AG09319 (cell line): Measurements from ENCODE around the gene ELP5.
A peak's percentile ranks its signal among the peaks of the same experiment; 100 is the strongest.

Experiments used
- DNase-seq: peaks from one replicate; pipeline ENCODE4 v3.0.0-alpha.2; 2010; ENCODE audit warnings: low read depth; ENCODE audit errors: extremely low read depth
- TF ChIP-seq, protein P1 (sequence below): IDR thresholded peaks from 2 replicates; pipeline ENCODE4 v1.5.1; 2011; ENCODE audit warnings: low read depth, mild to moderate bottlenecking, inconsistent platforms, low read length, moderate library complexity

ELP5 gene

DNA sequence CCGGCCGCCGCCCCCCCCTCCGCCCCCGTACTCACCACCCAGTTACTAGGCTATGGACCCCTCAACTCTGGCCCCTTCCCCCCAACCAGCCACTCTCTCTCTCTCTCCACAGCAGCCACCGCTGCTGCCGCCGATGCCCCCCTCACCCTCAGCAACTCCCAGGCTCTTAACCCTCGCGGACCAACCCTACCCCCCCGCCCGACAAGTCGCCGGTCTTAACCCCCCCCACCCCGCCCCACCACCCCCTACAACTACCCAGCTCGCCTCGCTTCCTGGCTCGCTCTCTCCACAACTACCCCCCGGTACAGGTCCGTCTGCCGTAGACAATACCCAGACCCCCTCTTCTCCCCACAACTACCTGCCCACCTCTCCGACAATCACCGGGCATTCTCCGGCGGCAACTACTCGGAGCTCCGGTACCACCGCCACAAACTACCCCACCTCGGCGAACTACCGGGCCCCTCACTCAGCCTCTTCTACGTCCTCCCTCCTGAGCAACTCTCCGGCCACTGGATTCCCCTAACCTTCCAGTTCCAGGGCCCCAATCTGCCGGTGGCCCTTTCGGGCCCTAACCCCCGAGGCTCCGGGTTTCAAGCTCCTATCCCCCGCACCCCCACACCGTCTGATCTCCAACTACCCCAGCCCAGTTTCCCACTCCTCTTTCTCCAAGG lies 13.5 kb upstream of the ELP5 start:
- TF ChIP-seq, protein P1, sequence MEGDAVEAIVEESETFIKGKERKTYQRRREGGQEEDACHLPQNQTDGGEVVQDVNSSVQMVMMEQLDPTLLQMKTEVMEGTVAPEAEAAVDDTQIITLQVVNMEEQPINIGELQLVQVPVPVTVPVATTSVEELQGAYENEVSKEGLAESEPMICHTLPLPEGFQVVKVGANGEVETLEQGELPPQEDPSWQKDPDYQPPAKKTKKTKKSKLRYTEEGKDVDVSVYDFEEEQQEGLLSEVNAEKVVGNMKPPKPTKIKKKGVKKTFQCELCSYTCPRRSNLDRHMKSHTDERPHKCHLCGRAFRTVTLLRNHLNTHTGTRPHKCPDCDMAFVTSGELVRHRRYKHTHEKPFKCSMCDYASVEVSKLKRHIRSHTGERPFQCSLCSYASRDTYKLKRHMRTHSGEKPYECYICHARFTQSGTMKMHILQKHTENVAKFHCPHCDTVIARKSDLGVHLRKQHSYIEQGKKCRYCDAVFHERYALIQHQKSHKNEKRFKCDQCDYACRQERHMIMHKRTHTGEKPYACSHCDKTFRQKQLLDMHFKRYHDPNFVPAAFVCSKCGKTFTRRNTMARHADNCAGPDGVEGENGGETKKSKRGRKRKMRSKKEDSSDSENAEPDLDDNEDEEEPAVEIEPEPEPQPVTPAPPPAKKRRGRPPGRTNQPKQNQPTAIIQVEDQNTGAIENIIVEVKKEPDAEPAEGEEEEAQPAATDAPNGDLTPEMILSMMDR = no peak

DNA sequence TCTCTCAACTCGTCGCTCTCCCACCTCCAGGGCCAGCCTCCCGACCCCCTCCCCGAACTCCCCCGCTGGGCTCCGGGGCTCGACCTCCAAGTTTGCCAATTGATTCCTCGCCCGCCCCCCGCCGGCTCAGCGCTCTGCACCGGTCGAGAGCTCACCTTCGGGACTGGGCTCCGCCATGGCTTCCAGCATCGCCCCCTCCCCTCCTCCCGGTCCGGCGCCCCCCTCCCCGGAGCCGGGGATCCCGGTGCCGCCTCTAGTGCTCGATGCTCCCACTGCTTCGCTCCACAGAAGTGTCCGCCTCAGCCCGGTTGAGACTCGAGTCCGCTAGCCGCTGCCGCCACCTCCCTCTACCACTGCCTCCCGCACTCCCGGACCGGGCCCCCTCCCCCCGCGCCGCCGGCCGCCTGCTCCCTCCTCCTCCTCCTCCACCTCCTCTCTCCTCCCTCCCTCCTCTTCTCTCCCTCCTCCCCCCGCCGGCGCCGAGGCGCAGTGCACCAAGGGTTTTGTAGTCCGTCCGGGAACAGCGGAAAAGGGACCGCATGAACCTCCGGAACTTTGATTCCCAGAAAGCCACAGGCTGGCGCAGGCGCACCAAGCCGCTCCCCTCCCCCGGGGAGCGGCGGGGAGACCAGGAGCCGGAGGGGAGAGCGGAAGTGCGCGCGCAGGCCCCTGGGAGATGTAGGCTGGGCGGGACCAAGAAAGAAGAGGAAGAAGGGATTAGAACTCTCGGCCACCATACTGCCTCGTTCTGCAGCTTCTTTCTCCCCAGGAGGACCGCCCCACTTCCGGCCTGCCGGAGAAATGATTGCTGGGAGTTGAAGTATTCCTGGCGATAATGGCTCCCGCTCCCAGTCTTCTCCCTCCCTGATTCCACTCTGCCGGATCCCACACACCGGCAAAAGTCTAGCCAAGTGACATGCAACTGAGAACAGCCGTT lies 12.7 kb upstream of the ELP5 start, which contains the start of gene PHF23:
Gene PHF23 (minus strand): TSS at position 367 of the 937 bp plus-strand sequence. CDS start 178 bp downstream, at position 189.
- DNase-seq = peak; percentile 99
- TF ChIP-seq, protein P1 = no peak

More for the DNA sequence above, 13.5 kb upstream of the ELP5 start:
- no peak for DNase-seq

DNA sequence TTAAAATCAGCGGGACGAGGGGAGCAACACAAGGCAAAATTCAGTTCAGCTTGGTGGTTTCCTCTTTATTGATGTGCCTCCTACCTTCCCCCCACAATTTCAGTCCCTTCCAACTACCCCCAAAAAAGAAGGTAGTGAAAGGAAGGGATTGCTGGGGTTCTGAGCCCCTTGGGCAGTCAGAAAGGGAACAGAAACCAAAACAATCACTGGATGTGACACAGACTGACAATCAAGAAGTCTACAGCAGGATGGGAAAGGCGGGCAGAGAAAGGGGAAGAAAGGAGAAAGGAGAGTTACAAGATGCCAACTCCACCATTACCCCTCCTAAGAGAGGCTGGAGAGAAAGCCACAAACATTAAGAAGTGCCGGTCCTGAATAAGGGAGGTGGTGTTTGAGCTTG lies 11.6 kb upstream of the ELP5 start:
- no peak for DNase-seq
- TF ChIP-seq, protein P1 = no peak

DNA sequence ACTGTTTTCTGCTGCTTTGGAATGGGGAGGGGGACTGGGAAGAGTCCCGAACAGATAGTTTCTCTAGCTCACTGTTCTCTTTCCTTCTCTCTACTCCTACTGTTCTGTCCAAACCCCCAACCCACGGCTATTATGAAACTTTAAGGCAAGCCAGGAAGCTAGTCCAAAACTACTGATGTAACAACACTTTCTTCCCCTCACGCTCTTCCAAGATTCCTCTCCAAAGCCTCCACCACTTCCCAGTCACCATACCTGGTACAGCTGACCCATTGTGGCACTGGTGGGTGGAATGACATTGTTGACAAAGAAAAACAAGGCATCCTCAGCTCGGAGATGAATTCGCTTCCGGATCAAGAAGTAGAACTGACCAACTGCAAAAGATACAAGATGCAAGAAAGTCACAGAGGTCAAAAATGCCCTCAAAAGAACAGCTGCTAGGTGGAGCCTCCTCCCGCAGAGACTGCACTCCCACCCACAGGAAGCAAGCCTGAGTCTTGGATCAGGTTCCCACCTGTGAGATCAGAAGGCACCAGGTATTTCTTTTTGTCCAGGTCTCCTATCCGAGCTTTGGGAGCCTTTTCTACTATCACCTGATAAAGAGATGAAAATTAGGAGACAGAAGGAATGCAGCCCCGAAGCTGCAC lies 10.8 kb upstream of the ELP5 start:
- TF ChIP-seq, protein P1 = no peak
- DNase-seq = no peak

DNA sequence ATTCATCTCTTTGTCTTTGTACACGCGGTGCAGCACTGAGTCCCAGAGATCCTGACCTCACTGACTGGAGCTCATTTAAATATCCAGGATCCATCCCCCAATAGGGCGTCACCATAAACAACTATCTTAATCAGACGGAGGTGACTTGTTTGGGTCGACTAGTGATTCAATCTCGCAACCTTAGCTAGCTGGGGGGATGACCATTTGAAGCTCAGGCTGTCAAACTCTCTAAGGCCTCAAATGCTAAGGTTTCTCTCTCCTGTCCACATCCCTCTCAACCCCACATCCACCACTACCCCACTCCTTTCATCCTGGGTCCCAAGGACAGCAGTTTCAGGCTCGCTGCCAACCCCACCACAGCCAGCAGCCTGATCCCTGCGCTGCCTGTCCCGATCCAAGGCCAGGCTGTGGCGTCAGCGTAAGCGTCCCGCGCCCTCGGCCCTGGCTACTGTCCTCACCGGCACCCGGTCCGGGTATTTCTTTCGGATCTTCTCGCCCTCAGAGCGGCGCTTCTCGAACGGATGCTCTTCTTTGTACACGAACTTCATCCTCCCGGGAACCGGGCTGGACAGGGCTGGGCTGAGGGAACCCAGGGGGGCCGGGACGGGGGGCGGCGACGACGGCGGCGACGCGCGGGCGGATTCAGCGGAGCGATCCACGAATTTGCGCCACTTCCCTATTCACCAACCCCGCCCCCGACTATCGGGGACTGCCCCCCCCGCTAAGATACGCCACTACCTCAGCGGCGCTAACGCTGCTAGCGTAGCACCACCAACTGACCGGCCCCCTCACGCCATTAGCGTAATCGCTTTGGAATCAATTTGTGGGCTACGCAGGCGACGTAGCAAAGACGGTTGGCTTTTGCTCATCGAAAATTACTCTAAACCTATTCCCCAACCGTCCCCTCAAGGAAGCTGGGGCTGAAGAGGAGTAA lies 10.0 kb upstream of the ELP5 start, which contains the start of gene GABARAP:
Gene GABARAP (minus strand): TSS at position 667 of the 934 bp plus-strand sequence. CDS start 119 bp downstream, at position 548.
- TF ChIP-seq, protein P1 = no peak
- DNase-seq = peak; percentile 83

DNA sequence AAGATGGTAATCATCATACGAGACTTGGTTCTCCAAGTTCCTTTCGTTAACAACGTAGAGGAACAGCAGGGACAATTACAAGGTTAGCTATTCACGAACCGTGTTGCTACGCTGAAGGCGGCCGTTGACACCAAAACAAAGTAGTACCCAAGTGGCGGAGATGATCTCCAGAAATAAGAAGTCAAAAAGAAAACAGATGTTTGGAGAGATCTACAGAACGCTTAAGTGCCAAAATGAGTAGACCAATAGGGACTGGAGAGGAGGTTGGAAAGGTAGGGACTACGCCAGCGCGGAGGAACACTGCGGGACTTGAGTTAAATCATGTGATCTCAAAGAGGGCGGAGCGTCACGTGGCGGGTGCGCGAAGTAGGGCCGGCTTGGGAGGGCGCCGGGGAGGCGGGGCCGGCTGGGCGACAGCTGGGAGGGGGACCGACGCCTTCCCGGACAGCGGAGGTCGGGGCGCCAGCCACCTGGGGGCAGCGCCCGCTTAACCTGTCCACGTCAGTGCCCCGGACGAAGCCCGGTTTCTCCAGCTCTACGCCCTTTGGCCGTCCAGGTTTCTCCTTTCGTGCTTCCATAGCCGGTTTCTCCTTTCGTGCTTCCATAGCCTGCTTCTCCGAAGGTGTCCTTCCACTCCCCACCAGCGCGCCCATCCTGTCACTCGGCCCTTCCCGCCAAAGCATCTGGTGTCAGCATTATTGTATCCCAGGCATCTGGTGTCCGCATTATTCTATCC lies 9.1 kb upstream of the ELP5 start:
- TF ChIP-seq, protein P1 = no peak
- peak; percentile 94 for DNase-seq
